ENCODE measurements around the gene ACVRL1.

DNA sequence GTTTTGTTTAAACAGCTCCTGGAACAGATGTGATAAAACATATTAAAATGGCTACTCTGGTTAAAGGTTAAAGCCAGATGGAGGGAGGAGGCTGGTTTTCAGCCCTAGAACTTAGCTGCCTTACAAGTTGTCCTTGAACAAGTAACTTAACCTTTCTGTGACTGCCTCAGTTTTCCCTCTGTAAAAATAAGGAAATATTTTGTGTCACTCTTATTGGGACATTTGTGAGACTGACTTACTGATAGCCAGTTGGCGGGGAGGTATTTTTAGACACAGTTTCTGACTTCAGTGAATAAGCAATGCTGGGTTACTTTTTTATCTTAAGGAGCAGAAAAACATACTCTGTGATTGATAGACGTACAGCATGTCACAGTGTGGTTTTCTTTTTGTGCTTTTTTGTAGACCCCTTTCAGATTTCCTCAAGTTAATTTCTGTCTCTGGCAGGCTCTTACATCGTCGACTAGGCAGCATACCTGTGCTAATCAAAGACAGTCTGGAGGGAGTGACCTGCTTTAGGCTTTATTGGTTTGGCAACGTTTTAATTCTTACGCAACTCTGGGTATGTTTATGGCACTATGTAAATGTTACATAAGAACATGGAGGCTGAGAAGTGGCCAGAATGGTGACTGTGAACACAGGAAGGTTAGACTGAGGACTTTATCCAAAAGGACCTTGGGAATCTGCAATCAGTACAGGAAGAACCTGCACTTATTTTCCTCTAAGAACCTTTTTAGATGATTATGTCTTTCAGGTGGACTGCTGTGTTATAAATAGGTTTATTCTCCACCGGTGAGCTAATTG is 47.5 kb downstream of the ACVRL1 start:
- TF ChIP-seq, protein P1, sequence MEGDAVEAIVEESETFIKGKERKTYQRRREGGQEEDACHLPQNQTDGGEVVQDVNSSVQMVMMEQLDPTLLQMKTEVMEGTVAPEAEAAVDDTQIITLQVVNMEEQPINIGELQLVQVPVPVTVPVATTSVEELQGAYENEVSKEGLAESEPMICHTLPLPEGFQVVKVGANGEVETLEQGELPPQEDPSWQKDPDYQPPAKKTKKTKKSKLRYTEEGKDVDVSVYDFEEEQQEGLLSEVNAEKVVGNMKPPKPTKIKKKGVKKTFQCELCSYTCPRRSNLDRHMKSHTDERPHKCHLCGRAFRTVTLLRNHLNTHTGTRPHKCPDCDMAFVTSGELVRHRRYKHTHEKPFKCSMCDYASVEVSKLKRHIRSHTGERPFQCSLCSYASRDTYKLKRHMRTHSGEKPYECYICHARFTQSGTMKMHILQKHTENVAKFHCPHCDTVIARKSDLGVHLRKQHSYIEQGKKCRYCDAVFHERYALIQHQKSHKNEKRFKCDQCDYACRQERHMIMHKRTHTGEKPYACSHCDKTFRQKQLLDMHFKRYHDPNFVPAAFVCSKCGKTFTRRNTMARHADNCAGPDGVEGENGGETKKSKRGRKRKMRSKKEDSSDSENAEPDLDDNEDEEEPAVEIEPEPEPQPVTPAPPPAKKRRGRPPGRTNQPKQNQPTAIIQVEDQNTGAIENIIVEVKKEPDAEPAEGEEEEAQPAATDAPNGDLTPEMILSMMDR (IDR thresholded peaks at IDR 0.05), result no peak
- TF ChIP-seq SP1 (CRISPR knock-in tag; conservative IDR thresholded peaks at IDR 0.05), result no peak
- no peak for TF ChIP-seq ATF1 (CRISPR knock-in tag; IDR thresholded peaks at IDR 0.05)
- no peak for TF ChIP-seq NFE2L1 (CRISPR knock-in tag; IDR thresholded peaks at IDR 0.05)
- no peak for TF ChIP-seq CBFB (CRISPR knock-in tag; IDR thresholded peaks at IDR 0.05; ENCODE audit: low read depth)
- TF ChIP-seq ESRRA (CRISPR knock-in tag; IDR thresholded peaks at IDR 0.05; ENCODE audit: borderline replicate concordance), result no peak
- no peak for TF ChIP-seq ZNF121 (CRISPR knock-in tag; IDR thresholded peaks at IDR 0.05)
- TF ChIP-seq, protein P2, sequence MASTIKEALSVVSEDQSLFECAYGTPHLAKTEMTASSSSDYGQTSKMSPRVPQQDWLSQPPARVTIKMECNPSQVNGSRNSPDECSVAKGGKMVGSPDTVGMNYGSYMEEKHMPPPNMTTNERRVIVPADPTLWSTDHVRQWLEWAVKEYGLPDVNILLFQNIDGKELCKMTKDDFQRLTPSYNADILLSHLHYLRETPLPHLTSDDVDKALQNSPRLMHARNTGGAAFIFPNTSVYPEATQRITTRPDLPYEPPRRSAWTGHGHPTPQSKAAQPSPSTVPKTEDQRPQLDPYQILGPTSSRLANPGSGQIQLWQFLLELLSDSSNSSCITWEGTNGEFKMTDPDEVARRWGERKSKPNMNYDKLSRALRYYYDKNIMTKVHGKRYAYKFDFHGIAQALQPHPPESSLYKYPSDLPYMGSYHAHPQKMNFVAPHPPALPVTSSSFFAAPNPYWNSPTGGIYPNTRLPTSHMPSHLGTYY (CRISPR knock-in tag; IDR thresholded peaks at IDR 0.05), result no peak
- TF ChIP-seq, protein P3, sequence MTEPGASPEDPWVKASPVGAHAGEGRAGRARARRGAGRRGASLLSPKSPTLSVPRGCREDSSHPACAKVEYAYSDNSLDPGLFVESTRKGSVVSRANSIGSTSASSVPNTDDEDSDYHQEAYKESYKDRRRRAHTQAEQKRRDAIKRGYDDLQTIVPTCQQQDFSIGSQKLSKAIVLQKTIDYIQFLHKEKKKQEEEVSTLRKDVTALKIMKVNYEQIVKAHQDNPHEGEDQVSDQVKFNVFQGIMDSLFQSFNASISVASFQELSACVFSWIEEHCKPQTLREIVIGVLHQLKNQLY (CRISPR knock-in tag; IDR thresholded peaks at IDR 0.05), result no peak

All from WTC11 (cell line).